ENCODE results near the gene NXPE4. TPM values are rescaled to one million over a fixed set of nuclear protein-coding genes. Genes with fewer than 3 reads are reported as not detected.

NXPE4 gene
- polyA plus RNA-seq, 3 donors: not detected

DNA sequence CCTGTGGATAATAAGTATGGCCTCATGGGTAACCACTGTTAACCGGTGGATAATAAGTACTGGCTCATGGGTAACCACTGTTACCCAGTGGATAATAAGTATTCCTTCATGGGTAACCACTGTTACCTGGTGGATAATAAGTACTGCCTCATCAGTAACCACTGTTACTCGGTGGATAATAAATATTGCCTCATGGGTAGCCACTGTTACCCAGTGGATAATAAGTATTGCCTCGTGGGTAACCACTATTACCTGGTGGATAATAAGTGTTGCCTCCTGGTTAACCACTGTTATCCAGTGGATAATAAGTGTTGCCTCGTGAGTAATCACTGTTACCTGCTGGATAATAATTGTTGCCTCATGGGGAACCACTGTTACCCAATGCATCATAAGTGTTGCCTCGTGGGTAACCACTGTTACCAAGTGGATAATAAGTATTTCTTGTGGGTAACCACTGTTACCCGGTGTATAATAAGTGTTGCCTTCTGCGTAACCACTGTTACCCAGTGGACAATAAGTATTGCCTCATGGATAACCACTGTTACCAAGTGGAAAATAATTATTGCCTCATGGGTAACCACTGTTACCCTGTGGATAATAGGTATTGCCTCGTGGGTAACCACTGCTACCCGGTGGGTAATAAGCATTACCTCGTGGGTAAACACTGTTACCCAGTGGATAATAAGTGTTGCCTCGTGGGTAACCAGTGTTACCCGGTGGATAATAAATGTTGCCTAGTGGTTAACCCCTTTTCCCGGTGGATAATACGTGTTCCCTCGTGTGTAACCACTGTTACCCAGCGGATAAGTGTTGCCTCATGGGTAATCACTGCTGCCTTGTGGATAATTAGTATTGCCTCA, 26.6 kb upstream of the NXPE4 start:
- Histone ChIP-seq H3K9ac (ENCODE audit: insufficient read depth, low read length, poor library complexity, severe bottlenecking) (no peak overlapping the region), H3K36me3 (replicated peaks in 1 of 2; ENCODE audit: control insufficient read depth in 1 of 2, insufficient read depth in 2 of 2, low read length in 2 of 2) (no peaks in the 10 kb centered on the region), H3K4me1 (ENCODE audit: control insufficient read depth in 1 of 2, insufficient read depth in 2 of 2, low read length in 2 of 2) (no peaks in the 10 kb centered on the region), H4K20me1 (ENCODE audit: insufficient read depth, low read length) (no peaks in the 10 kb centered on the region), H2AFZ (ENCODE audit: insufficient read depth, low read depth, low read length, poor library complexity, severe bottlenecking) (no peak overlapping the region), H3K27me3 (ENCODE audit: control insufficient read depth in 2 of 2, insufficient read depth in 2 of 2, low read length in 2 of 2) (no peaks in the 10 kb centered on the region), H3K27ac (ENCODE audit: low read depth in 1 of 2, low read length in 2 of 2) (no peak overlapping the region), H3K4me3 (replicated peaks in 1 of 3; ENCODE audit: low read depth in 2 of 3, low read length in 3 of 3) (no peak overlapping the region), H3K79me2 (ENCODE audit: insufficient read depth, low read length) (no peaks in the 10 kb centered on the region), H3K9me3 (replicated peaks in 1 of 2; ENCODE audit: control insufficient read depth in 1 of 2, insufficient read depth in 1 of 2, low read length in 2 of 2) (peaks cover 18 to 85% of the 10 kb centered on the region in 2 donors), H3K4me2 (replicated peaks; ENCODE audit: extremely low read depth, low read length, poor library complexity, severe bottlenecking) (no peak overlapping the region)
- TF ChIP-seq, protein P1, sequence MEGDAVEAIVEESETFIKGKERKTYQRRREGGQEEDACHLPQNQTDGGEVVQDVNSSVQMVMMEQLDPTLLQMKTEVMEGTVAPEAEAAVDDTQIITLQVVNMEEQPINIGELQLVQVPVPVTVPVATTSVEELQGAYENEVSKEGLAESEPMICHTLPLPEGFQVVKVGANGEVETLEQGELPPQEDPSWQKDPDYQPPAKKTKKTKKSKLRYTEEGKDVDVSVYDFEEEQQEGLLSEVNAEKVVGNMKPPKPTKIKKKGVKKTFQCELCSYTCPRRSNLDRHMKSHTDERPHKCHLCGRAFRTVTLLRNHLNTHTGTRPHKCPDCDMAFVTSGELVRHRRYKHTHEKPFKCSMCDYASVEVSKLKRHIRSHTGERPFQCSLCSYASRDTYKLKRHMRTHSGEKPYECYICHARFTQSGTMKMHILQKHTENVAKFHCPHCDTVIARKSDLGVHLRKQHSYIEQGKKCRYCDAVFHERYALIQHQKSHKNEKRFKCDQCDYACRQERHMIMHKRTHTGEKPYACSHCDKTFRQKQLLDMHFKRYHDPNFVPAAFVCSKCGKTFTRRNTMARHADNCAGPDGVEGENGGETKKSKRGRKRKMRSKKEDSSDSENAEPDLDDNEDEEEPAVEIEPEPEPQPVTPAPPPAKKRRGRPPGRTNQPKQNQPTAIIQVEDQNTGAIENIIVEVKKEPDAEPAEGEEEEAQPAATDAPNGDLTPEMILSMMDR (IDR thresholded peaks at IDR 0.05): no peak
- Mint-ChIP-seq H3K4me1 (no peaks in the 10 kb centered on the region), H3K9me3 (peaks cover 6 to 26% (median 12%) of the 10 kb centered on the region in 7 donors), H3K27ac (no peak overlapping the region), H3K4me3 (no peak overlapping the region), H3K36me3 (no peaks in the 10 kb centered on the region), H3K27me3 (ENCODE audit: low read depth in 3 of 3) (no peaks in the 10 kb centered on the region)
- intact Hi-C loops (cut with micrococcal nuclease): no loop called here
- DNase-seq: no peak
- 84% methylated on average over 9 of the region's 16 CpGs for WGBS (ENCODE audit: insufficient coverage)

DNA sequence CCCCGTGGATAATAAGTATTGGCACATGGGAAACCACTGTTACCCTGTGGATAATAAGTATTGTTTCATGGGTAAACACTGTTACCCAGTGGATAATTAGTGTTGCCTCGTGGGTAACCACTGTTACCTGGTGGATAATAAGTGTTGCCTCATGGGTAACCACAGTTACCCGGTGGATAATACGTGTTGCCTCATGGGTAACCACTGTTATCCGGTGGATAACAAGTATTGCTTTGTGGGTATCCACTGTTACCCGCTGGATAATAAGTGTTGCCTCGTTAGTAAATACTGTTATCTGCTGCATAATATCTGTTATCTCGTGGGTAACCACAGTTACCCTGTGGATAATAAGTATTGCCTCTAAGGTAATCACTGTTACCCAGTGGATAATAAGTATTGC, 25.5 kb upstream of the NXPE4 start:
- H3K9ac ChIP-seq (ENCODE audit: insufficient read depth, low read length, poor library complexity, severe bottlenecking): no peak overlapping the region
- H3K4me3 ChIP-seq (replicated peaks in 1 of 3; ENCODE audit: low read depth in 2 of 3, low read length in 3 of 3): no peak overlapping the region
- no peaks in the 10 kb centered on the region for H3K4me1 Mint-ChIP-seq
- H3K36me3 ChIP-seq (replicated peaks in 1 of 2; ENCODE audit: control insufficient read depth in 1 of 2, insufficient read depth in 2 of 2, low read length in 2 of 2): no peaks in the 10 kb centered on the region
- H3K27me3 ChIP-seq (ENCODE audit: control insufficient read depth in 2 of 2, insufficient read depth in 2 of 2, low read length in 2 of 2): no peaks in the 10 kb centered on the region
- no peak overlapping the region for H3K27ac Mint-ChIP-seq
- H3K27me3 Mint-ChIP-seq (ENCODE audit: low read depth in 3 of 3): no peaks in the 10 kb centered on the region
- H3K79me2 ChIP-seq (ENCODE audit: insufficient read depth, low read length): no peaks in the 10 kb centered on the region
- no peaks in the 10 kb centered on the region for H3K36me3 Mint-ChIP-seq
- H3K9me3 ChIP-seq (replicated peaks in 1 of 2; ENCODE audit: control insufficient read depth in 1 of 2, insufficient read depth in 1 of 2, low read length in 2 of 2): peaks cover 18 to 96% of the 10 kb centered on the region in 2 donors
- no peaks in the 10 kb centered on the region for H4K20me1 ChIP-seq (ENCODE audit: insufficient read depth, low read length)
- H3K4me1 ChIP-seq (ENCODE audit: control insufficient read depth in 1 of 2, insufficient read depth in 2 of 2, low read length in 2 of 2): no peaks in the 10 kb centered on the region
- H3K4me3 Mint-ChIP-seq: no peak overlapping the region
- intact Hi-C loops (cut with micrococcal nuclease): no loop called here
- no peak overlapping the region for H3K27ac ChIP-seq (ENCODE audit: low read depth in 1 of 2, low read length in 2 of 2)
- DNase-seq: no peak
- no peak overlapping the region for H2AFZ ChIP-seq (ENCODE audit: insufficient read depth, low read depth, low read length, poor library complexity, severe bottlenecking)
- H3K4me2 ChIP-seq (replicated peaks; ENCODE audit: extremely low read depth, low read length, poor library complexity, severe bottlenecking): no peak overlapping the region
- H3K9me3 Mint-ChIP-seq: peaks cover 3 to 20% (median 10%) of the 10 kb centered on the region in 7 donors
- 90% methylated on average over 8 of the region's 8 CpGs for WGBS (ENCODE audit: insufficient coverage)
- TF ChIP-seq, protein P1 (IDR thresholded peaks at IDR 0.05): no peak

All from CD14-positive monocyte (primary cell).